Camera-type eye (tissue), 1 donor: ENCODE measurements around the gene MKRN1. TPM values are rescaled to one million over a fixed set of nuclear protein-coding genes. Genes with fewer than 3 reads are reported as not detected.

Experiments
- total RNA-seq: library from RNA; depleted of rRNA; stranded (reverse); fragments of >200 nt; gene quantifications from one replicate; pipeline ENCODE4 v1.2.3, GENCODE V29; 2014

MKRN1 gene
- 110 TPM for total RNA-seq

DNA sequence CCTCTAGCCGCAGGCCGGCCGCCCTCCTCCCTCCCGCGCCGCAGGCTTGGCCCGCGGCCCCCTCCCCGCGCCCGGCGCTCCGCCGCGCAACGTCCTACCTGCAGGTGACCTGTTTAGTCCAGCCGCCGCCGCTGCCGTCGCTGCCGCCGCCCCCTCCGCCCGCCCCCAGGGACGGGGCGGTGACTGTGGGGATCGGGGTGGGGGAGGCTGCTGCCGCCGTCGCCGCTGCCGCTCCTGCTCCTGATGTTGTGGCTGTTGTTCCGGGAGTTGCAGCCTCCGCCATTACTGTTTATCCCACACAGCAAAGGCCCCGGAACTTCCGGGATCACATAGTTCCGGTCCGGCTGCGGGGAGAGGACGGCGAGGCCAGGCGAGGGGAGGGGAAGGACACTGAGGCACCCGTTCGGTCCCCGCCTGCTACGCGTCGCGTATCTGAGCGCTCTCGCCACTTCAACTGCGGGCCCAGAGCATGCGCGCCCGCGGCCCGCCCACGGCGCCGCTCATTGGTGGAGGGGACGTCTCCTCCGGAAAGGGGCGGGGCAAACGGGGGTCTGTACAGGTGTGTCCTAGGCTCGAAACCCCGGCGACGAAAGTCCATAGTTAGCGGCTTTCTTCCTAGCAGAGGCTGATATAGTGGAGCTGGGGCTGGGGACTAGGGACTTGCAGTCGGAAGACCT, at the start of gene MKRN1:
Gene MKRN1 (minus strand): TSS at position 444 of the 677 bp plus-strand sequence. CDS start 161 bp downstream, at position 283.

GRCh38 chr7:140403878-140404564, 75.3 kb downstream of the MKRN1 start, which contains the start of gene RAB19:
Gene RAB19 (plus strand): TSS chr7:140404058. CDS start chr7:140407647, 3,589 bp downstream.

Other genes starting within 250 kb of the MKRN1 start
- 79.2 TPM for gene SLC37A3, start 81.0 kb downstream of the MKRN1 start, total RNA-seq
- 0.93 TPM for gene RAB19, start 75.4 kb downstream of the MKRN1 start, total RNA-seq
- gene DENND2A, start 161.3 kb upstream of the MKRN1 start, total RNA-seq, result 54.6 TPM
- 20.6 TPM for gene ADCK2, start 193.4 kb upstream of the MKRN1 start, total RNA-seq
- gene NDUFB2, start 217.2 kb upstream of the MKRN1 start, total RNA-seq, result 252 TPM